Body of pancreas (tissue), 4 donors: ENCODE data around the gene PTPRN2. TPM values are rescaled to one million over a fixed set of nuclear protein-coding genes. Genes with fewer than 3 reads are reported as not detected.

Source experiments
- ATAC-seq: fragments of 150-250 bp; one replicate; pipeline ENCODE4 v1.9.1; 2016
- DNase-seq, 4 donors: peaks; one replicate each; pipeline ENCODE4 v3.0.0-alpha.2; 2019
- H3K27ac ChIP-seq, 4 donors: fragments of 200-600 bp; sonication (generic); 1 replicate in 3 of 4; 2 replicates in 1 of 4; pipeline versions ENCODE4 v1.5.1 to v1.6.1; 2016 to 2019; ENCODE audit warnings: mild to moderate bottlenecking in 1 of 4, mixed read lengths in 1 of 4, moderate library complexity in 1 of 4
- H3K27me3 ChIP-seq, 2 donors: fragments of 200-600 bp; sonication (generic); one replicate each; pipeline ENCODE4 v1.6.0; 2016; ENCODE audit warnings: mild to moderate bottlenecking in 1 of 2
- H3K36me3 ChIP-seq, 2 donors: fragments of 200-600 bp; sonication (generic); replicated peaks in 1 of 2; 2 replicates each; pipeline ENCODE4 v1.5.1; 2016; ENCODE audit warnings: low read depth in 2 of 2; ENCODE audit not compliant: insufficient read depth in 1 of 2
- H3K4me1 ChIP-seq: fragments of 200-600 bp; sonication (generic); one replicate; pipeline ENCODE4 v1.6.0; 2016
- H3K4me3 ChIP-seq, 2 donors: fragments of 200-600 bp; sonication (generic); 1 replicate in 1 of 2; 2 replicates in 1 of 2; pipeline ENCODE4 v1.5.1; 2016 to 2019
- H3K9me3 ChIP-seq, 3 donors: fragments of 200-600 bp; sonication (generic); 1 replicate in 2 of 3; 2 replicates in 1 of 3; pipeline ENCODE4 v1.5.1; 2016
- CTCF ChIP-seq, 7 experiments: fragments of 450-650 bp in 4 of 7; fragments of 200-600 bp in 3 of 7; sonication (generic) in 3 of 7; IDR thresholded peaks; one replicate each; pipeline ENCODE4 v1.5.1; 2016 to 2019; ENCODE audit warnings: antibody characterized with exemption in 7 of 7
- POLR2A ChIP-seq, 3 donors: fragments of 450-650 bp; IDR thresholded peaks; one replicate each; pipeline ENCODE4 v1.6.1; 2016; ENCODE audit warnings: antibody characterized with exemption in 3 of 3, mild to moderate bottlenecking in 2 of 3
- WGBS, 2 donors: methylation state at CpG; one replicate each; pipeline ENCODE4 v1.1.5; 2017; 5-methylcytosine and 5-hydroxymethylcytosine counted together
- intact Hi-C: fragments of 100-400 bp; cut with DNase I; formaldehyde crosslinking; loops from one replicate; pipeline ENCODE4 v1.15.1; 2023
- total RNA-seq, 2 donors: library from RNA; depleted of rRNA; stranded (reverse); fragments of >200 nt; gene quantifications; one replicate each; pipeline ENCODE4 v1.1.0, GENCODE V29; 2016

PTPRN2 gene
- total RNA-seq, 2 donors from 2014 or later: 31.6 to 76.1 TPM

GRCh38 chr7:157962458-157963306 is 624.9 kb downstream of the PTPRN2 start:
- no peak for TF ChIP-seq CTCF (IDR thresholded peaks at IDR 0.05)
- TF ChIP-seq POLR2A (IDR thresholded peaks at IDR 0.05): no peak
- intact Hi-C loops: no loop called here
- Histone ChIP-seq H3K27me3 (no peaks in the 10 kb centered on the region), H3K27ac (no peak overlapping the region), H3K36me3 (no peaks in the 10 kb centered on the region), H3K4me3 (no peak overlapping the region), H3K9me3 (peaks cover 0 to 4% (median 0%) of the 10 kb centered on the region in 3 donors), H3K4me1 (no peaks in the 10 kb centered on the region)
- DNase-seq (no peak), ATAC-seq (no peak)
- WGBS, 2 donors: 78 to 88% methylated on average over 11 to 15 of the region's 15 CpGs

- no peak for ATAC-seq
- Histone ChIP-seq H3K9me3 (peaks cover 0 to 4% (median 0%) of the 10 kb centered on the region in 3 donors), H3K27ac (no peak overlapping the region), H3K27me3 (no peaks in the 10 kb centered on the region), H3K4me1 (no peaks in the 10 kb centered on the region), H3K36me3 (no peaks in the 10 kb centered on the region), H3K4me3 (no peak overlapping the region)
- no peak for TF ChIP-seq CTCF (IDR thresholded peaks at IDR 0.05)
- TF ChIP-seq POLR2A (IDR thresholded peaks at IDR 0.05): no peak
- DNase-seq: no peak
- 46 to 55% methylated on average over 28 to 29 of the region's 29 CpGs for WGBS, 2 donors
- intact Hi-C loops: no loop called here
Observed at GRCh38 chr7:157961731-157962457, 625.7 kb downstream of the PTPRN2 start.

- H3K4me3 ChIP-seq: no peak overlapping the region
- peaks cover 0 to 4% (median 0%) of the 10 kb centered on the region in 3 donors for H3K9me3 ChIP-seq
- 71% methylated on average over 11 to 13 of the region's 13 CpGs for WGBS, 2 donors
- H3K4me1 ChIP-seq: no peaks in the 10 kb centered on the region
- no peaks in the 10 kb centered on the region for H3K27me3 ChIP-seq
- intact Hi-C loops: no loop called here
- no peaks in the 10 kb centered on the region for H3K36me3 ChIP-seq
- TF ChIP-seq CTCF (IDR thresholded peaks at IDR 0.05) (no peak), POLR2A (IDR thresholded peaks at IDR 0.05) (no peak)
- DNase-seq (no peak), ATAC-seq (no peak)
- no peak overlapping the region for H3K27ac ChIP-seq
Observed at GRCh38 chr7:157955348-157955999, 632.1 kb downstream of the PTPRN2 start.

GRCh38 chr7:157954901-157955300 is 632.7 kb downstream of the PTPRN2 start:
- no peak for ATAC-seq
- TF ChIP-seq POLR2A (IDR thresholded peaks at IDR 0.05): no peak
- TF ChIP-seq CTCF (IDR thresholded peaks at IDR 0.05): no peak
- intact Hi-C loops: no loop called here

More at GRCh38 chr7:157954901-157955300, 632.7 kb downstream of the PTPRN2 start:
- no peaks in the 10 kb centered on the region for H3K27me3 ChIP-seq
- H3K4me3 ChIP-seq: no peak overlapping the region
- no peak overlapping the region for H3K27ac ChIP-seq
- peaks cover 0 to 4% (median 0%) of the 10 kb centered on the region in 3 donors for H3K9me3 ChIP-seq
- no peak for DNase-seq
- no peaks in the 10 kb centered on the region for H3K4me1 ChIP-seq
- no peaks in the 10 kb centered on the region for H3K36me3 ChIP-seq
- 82 to 85% methylated on average over 7 of the region's 7 CpGs for WGBS, 2 donors
